NCI-H1694 treated with DMSO at 0.1 percent for 48 hours (cell line): ENCODE results near the gene C1RL.

ENCODE experiments used
- DNase-seq: peaks from one replicate; lab custom pipeline; 2025; lab: John Stamatoyannopoulos, UW

Gene C1RL

GRCh38 chr12:7092229-7092985 lies 16.6 kb downstream of the C1RL start, which contains the start of gene C1R:
C1R (minus strand) TSS chr12:7092445; CDS start chr12:7092388, 57 bp downstream.
- peak; percentile 31 for DNase-seq

GRCh38 chr12:7091660-7092228 lies 17.3 kb downstream of the C1RL start:
- no peak for DNase-seq

DNA sequence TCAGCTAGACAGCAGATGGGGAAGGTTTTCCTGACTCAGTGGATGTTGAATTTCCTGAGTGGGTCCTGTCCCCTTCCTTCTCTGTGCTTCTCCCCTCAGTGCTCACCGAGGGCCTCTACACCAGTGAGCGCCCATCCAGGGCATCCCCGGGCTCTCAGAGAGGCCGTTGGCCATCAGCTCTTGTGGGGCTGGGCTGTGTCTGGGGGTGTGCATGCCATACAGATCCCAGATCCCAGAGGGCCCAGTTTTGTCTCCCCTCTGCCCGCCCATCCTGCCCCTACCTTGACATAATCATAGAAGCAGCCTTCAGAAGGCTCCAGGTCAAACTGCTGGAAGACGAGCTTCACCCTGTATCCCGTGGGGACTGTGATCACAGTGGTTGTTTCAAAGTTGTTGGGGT lies 17.8 kb downstream of the C1RL start:
- DNase-seq, result no peak

DNA sequence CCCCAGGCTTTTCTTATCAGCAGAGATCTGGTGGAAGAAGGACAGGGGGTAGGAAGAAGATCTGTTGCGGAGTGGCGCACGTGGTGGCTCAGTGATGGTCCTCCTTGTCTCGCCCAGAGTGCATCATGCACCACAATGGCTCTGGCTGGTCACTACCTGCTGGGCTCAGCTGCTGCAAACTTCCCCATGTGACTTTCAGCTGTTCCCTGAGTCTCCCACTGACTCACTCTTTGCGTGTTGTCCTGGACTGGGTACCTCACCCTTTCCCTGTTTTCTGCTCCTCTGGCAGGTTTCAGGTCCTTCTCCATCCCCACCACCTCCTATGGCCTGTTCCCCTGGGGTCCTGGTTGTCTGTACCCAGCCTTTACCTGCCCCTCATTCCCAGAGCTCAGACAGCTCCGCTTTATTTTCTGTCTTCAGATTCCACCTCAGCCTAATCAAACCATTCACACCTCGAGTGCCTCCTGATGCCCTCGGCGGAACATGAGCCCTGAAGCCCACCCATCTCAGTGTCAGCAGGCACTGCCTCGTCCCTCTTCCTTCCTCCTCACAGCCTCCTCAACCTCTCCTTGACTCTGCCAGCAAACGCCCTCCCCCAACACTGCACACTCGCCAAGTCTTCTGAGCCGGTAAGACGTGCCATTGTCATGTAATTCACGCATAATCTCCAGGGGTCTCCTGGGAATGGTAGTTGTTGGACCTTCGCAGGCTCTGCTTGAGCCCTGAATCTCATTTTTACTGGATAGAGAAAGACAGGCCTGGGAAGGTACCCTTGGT lies 18.6 kb downstream of the C1RL start:
- DNase-seq, result no peak

- no peak for DNase-seq
Observed at GRCh38 chr12:7089196-7089871, 19.7 kb downstream of the C1RL start.

DNA sequence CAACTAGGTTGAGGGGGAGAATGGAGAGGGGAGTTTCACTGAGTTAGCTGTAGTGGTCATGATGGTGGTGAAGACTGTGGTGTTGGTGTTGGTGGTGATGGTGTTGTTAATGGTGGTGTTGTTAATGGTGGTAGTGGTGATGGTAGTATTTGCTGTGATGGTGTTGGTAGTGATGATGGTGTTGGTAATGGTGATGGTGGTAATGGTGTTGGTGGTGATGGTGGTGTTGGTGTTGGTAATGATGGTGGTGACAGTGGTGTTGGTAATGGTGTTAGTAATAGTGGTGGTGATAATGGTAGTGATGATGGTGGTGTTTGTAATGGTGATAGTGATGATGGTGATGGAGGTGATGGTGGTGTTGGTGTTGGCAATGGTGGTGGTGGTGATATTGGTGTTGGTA lies 25.9 kb downstream of the C1RL start:
- no peak for DNase-seq

- no peak for DNase-seq
Observed at GRCh38 chr12:7081037-7081436, 28.0 kb downstream of the C1RL start.

DNA sequence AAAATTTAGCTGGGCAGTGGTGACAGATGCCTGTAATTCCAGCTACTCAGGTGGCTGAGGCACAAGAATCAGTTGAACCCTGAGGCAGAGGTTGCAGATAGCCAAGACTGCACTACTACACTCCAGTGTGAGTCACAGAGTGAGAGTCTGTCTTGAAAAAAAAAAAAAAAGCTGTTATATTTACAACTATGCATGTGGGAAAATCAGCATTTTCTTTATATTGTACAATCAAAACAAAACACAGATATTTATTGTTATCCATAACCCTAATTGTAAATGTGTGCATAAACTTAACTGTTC lies 29.2 kb downstream of the C1RL start:
- DNase-seq, result no peak

GRCh38 chr12:7078163-7078562 lies 30.9 kb downstream of the C1RL start:
- no peak for DNase-seq

GRCh38 chr12:7076493-7076892 lies 32.5 kb downstream of the C1RL start:
- DNase-seq, result no peak

GRCh38 chr12:7075939-7076338 lies 33.1 kb downstream of the C1RL start:
- DNase-seq, result no peak

DNA sequence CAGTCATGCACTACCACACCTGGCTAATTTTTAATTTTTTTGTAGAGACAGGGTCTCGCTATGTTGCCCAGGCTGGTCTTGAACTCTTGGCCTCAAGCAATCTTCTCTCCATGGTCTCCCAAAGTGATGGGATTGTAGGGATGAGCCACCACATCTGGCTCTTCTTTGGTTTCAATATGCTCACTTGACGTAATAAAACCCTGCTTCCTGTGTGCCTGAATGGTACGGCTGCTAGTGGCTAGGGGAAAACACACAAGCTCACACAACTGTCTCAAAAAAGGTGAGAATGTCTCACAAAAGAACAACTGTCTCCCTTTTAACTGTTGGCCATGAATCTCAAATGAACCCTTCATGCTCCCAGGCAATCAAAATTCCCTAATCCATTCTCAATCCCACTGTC lies 33.5 kb downstream of the C1RL start:
- no peak for DNase-seq

DNA sequence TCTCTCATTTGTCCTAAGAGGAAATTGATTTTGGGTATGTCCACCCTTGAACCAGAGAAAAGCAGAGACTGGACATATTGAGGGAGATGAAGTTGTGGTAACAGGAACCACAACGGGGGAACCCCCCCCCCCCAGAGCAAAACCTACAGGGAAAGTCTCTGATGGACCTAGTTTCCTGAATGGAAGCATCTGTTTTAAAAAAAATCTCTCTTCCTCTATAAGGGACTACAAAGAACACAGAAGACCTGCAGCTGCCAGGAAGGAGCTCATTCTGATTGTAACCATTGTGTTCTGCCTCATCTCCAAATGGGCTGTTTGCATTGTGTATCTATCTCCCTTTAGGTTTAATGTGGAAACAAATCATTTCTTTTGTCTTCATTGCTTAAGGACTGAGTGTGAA lies 35.1 kb downstream of the C1RL start:
- DNase-seq, result no peak

DNA sequence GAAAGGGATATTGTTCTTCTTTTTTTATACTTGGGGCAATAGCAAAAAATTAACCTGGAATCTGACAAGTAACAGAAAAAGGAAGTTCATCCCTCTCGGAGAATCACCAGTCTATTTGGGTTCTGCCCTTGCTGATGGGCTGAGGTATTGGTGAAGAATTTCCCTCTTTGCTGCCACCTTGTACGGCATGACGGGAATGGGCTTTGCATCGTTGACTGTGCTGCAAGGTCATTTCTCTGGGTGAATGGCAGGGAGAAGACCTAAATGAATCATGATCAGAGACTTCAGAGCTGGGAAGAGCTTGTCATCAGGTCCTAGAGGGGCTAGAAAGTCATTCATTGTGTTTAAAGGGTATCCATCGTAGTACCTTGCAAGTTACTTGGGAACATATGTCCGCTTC lies 36.5 kb downstream of the C1RL start:
- no peak for DNase-seq

DNA sequence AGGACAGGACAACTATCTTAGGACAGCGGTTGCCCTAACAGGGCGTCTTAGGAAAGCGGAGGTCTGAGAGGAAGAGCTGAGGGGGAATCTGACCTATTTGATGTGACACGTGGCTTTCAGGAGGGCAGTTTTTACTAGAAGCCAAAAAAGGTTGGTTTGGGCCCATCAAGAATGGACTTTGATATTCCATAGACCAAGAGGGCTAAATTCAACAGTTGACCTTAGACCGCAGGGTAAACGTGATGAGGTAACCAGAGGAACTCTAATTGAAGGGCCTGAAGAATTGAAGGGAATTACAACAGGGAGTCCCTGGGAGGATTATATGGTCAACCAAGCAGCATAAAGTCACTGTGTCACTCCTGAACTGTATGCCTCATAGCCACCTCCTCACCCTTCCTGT lies 37.0 kb downstream of the C1RL start:
- no peak for DNase-seq

- no peak for DNase-seq
Observed at GRCh38 chr12:7069386-7069785, 39.6 kb downstream of the C1RL start.

DNA sequence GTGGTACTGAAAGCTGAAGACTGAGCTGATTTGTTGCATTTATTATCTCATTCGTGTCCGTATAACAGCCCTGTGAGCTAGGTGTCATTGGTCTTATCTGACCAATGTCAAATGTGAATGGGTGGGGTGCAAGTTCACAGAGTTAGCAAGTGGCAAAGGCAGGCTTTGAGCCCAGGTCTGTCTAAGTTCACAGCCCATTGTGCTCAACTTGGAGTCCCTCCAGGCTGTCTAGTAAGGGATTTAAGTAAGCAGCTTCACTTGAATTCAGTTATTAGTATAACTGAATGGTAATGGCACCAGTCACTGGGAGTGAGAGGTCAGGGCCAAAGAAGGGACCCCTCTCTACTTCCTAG lies 40.0 kb downstream of the C1RL start:
- no peak for DNase-seq

DNA sequence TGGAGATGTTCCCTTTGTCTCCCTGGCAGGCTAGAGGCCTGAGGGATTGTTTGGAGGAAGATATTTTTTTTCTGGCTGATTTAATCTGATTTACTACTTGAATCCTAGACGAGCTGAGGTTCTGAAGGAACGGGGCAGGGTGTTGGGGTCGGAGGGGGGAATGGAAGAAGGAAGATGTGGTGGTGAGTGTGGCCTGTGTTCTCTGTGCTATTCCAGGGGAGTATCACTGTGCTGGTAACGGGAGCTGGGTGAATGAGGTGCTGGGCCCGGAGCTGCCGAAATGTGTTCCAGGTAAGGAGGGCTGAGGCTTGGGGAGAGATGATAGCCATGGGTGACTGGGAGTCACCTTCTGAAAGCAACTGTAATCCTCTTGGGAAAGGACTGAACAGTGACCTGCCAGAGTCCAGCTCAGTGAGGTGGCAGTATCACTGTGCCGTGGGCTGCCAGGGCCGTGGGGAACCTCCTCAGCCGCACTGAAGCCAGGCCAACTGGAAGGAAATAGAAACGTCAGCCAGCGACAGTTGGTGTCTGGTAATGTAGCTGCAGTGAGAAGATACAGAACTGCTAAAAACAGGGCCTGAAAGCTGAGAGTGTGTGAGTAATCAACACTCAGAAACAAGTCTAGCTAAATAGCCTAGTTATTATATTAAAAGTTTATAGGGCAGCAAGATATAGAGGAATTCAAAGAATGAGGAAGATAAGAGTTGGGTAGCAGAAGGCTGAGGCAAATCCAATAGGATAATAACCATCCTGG lies 40.6 kb downstream of the C1RL start:
- DNase-seq, result no peak

GRCh38 chr12:7067096-7067495 lies 41.9 kb downstream of the C1RL start:
- no peak for DNase-seq

DNA sequence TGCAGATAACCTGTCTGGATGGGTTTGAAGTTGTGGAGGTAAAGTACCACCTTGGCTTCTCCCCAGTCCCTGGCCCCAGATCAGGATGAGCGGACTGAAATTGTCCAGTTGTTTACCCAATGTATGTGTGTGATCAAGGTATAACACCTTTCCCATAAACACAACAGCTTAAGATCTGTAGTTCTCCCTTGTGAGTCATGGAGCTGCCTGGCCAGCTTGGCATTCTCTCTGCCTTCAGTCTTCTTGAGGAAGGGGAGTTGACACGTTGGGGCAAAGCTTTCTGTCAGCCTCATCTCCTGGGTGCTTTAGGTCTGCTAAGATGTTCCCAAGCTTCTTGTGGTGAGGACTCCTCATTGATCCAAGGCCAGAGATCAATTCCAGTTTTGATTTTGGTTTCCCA lies 42.4 kb downstream of the C1RL start:
- no peak for DNase-seq

DNA sequence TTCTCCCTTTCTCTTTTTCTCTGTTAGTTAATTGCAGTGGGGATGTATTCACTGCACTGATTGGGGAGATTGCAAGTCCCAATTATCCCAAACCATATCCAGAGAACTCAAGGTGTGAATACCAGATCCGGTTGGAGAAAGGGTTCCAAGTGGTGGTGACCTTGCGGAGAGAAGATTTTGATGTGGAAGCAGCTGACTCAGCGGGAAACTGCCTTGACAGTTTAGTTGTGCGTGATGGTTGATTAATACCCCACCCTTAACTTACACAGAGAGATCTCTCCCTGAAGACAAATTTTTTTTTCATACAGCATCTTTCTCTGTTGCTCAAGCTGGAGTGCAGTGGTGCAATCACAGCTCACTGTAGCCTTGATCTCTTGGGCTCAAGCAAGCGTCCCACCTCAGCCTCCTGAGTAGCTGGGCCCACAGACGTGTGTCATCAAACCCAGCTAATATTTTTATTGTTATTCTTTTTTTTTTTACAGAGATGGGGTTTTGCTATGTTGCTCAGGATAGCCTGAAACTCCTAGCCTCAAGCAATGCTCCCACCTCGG lies 43.9 kb downstream of the C1RL start:
- no peak for DNase-seq

DNA sequence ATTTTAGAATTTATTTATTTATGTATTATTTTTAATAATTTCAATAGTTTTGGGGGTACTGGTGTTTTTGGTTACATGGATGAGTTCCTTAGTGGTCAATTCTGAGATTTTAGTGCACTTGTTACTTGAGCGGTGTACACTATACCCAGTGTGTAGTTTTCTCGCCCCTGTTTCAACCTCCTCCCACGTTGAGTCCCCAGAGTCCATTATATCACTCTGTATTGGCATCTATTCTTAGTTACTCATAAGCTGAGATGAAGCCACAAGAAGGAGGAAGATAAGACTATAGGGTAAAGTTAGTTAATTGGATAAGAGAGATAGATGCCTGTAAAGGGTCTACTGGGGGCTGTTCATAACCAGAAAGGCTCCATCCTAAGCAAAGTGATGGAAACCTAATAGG lies 44.5 kb downstream of the C1RL start:
- DNase-seq, result no peak
